ENCODE data around the gene PLPP6.

DNA sequence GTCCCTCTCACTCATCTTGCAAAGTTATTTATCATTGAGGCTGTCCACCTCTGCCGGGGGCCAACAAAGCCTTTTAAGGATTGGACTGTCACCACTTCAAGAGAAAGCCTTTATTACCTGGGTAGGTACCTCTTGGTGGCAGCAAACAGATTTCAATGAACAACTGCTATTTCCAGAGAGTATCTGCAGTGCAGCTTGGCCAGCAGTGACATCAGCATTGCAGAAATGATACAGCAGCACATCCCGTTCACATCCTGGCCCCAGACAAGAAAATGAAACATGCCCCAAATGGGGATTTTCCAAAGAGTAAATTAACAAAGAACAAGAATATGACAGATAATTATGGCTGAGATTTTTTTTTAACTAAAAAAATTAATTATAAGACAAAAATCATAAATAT lies 6.5 kb downstream of the PLPP6 start:
- TF ChIP-seq CTCF (IDR thresholded peaks at IDR 0.05) (no peak), EZH2 (IDR thresholded peaks at IDR 0.05; ENCODE audit: borderline replicate concordance, insufficient read depth, low read depth, low read length, poor library complexity, severe bottlenecking) (no peak)

All from B cell (primary cell).